Neural progenitor cell (in vitro differentiated cells): Measurements from ENCODE around the gene PRR29. TPM values are rescaled to one million over a fixed set of nuclear protein-coding genes. Genes with fewer than 3 reads are reported as not detected.

Source experiments
- DNase-seq: peaks from one replicate; pipeline ENCODE4 v3.0.0-alpha.2; 2016; ENCODE audit warnings: low spot score
- H2AFZ ChIP-seq: fragments of 200-600 bp; sonication (generic); replicated peaks from 2 replicates; pipeline ENCODE4 v1.6.1; 2016; ENCODE audit warnings: antibody characterized with exemption
- H3F3A ChIP-seq: fragments of 200-600 bp; sonication (generic); 2 replicates; pipeline ENCODE4 v1.6.1; 2016; ENCODE audit warnings: antibody characterized with exemption, low read depth
- H3K27ac ChIP-seq: fragments of 200-600 bp; sonication (generic); 2 replicates; pipeline ENCODE4 v1.5.1; 2016; ENCODE audit warnings: mild to moderate bottlenecking
- H3K27me3 ChIP-seq: fragments of 200-600 bp; sonication (generic); 2 replicates; pipeline ENCODE4 v1.6.1; 2016; ENCODE audit warnings: mild to moderate bottlenecking, moderate library complexity
- H3K36me3 ChIP-seq: fragments of 200-600 bp; sonication (generic); 2 replicates; pipeline ENCODE4 v1.5.1; 2016
- H3K4me1 ChIP-seq: fragments of 200-600 bp; sonication (generic); 2 replicates; pipeline ENCODE4 v1.6.1; 2016; ENCODE audit warnings: mixed run types
- H3K4me2 ChIP-seq: fragments of 200-600 bp; sonication (generic); 2 replicates; pipeline ENCODE4 v1.6.1; 2016
- H3K4me3 ChIP-seq: fragments of 200-600 bp; sonication (generic); 2 replicates; pipeline ENCODE4 v1.5.1; 2016
- H3K79me2 ChIP-seq: fragments of 200-600 bp; sonication (generic); 2 replicates; pipeline ENCODE4 v1.6.1; 2016; ENCODE audit warnings: low read depth
- H3K9ac ChIP-seq: fragments of 200-600 bp; sonication (generic); 2 replicates; pipeline ENCODE4 v1.6.1; 2016
- H3K9me3 ChIP-seq: fragments of 200-600 bp; sonication (generic); 2 replicates; pipeline ENCODE4 v1.5.1; 2016; ENCODE audit warnings: low read depth
- H4K20me1 ChIP-seq: fragments of 200-600 bp; sonication (generic); 2 replicates; pipeline ENCODE4 v1.6.1; 2016; ENCODE audit warnings: low read depth
- H3K27ac Mint-ChIP-seq: 3 replicates; pipeline ENCODE4 v1.8.0; 2021; ENCODE audit warnings: mixed read lengths
- H3K27me3 Mint-ChIP-seq: 2 replicates; pipeline ENCODE4 v1.8.0; 2022; ENCODE audit warnings: low read depth, mild to moderate bottlenecking, inconsistent platforms, moderate library complexity, mixed read lengths; ENCODE audit not compliant: insufficient read depth
- H3K36me3 Mint-ChIP-seq: 3 replicates; pipeline ENCODE4 v1.8.0; 2021; ENCODE audit warnings: mixed read lengths
- H3K4me1 Mint-ChIP-seq: 3 replicates; pipeline ENCODE4 v1.8.0; 2021; ENCODE audit warnings: mixed read lengths
- H3K4me3 Mint-ChIP-seq: 3 replicates; pipeline ENCODE4 v1.8.0; 2021; ENCODE audit warnings: mild to moderate bottlenecking, moderate library complexity, mixed read lengths
- H3K9me3 Mint-ChIP-seq: 3 replicates; pipeline ENCODE4 v1.8.0; 2020; ENCODE audit warnings: mixed read lengths
- CTCF ChIP-seq: fragments of 200-600 bp; sonication (generic); IDR thresholded peaks from 2 replicates; pipeline ENCODE4 v1.5.1; 2017; ENCODE audit warnings: antibody characterized with exemption, mild to moderate bottlenecking
- EZH2 ChIP-seq: fragments of 200-600 bp; sonication (generic); IDR thresholded peaks from 2 replicates; pipeline ENCODE4 v1.6.1; 2017; ENCODE audit warnings: antibody characterized with exemption, mild to moderate bottlenecking, moderate library complexity
- EZH2phosphoT487 ChIP-seq: fragments of 200-600 bp; sonication (generic); IDR thresholded peaks from 2 replicates; pipeline ENCODE4 v1.6.1; 2017; ENCODE audit warnings: antibody characterized with exemption
- total RNA-seq: library from RNA; depleted of rRNA; stranded (reverse); fragments of >200 nt; gene quantifications from 2 replicates; pipeline ENCODE4 v1.2.3, GENCODE V29; 2015; ENCODE audit warnings: low replicate concordance

The PRR29 gene
- total RNA-seq, 1 donor from 2014 or later: 0.95 TPM

- Histone ChIP-seq H3K9me3 (no peaks in the 10 kb centered on the region), H3K36me3 (no peaks in the 10 kb centered on the region), H3K9ac (no peak overlapping the region), H3K27me3 (no peaks in the 10 kb centered on the region), H3K4me3 (no peak overlapping the region), H2AFZ (no peak overlapping the region), H4K20me1 (no peaks in the 10 kb centered on the region), H3F3A (no peaks in the 10 kb centered on the region), H3K4me2 (no peak overlapping the region), H3K79me2 (no peaks in the 10 kb centered on the region), H3K4me1 (no peaks in the 10 kb centered on the region), H3K27ac (no peak overlapping the region)
- Mint-ChIP-seq H3K27me3 (peaks cover 6% of the 10 kb centered on the region), H3K36me3 (no peaks in the 10 kb centered on the region), H3K27ac (no peak overlapping the region), H3K9me3 (no peaks in the 10 kb centered on the region), H3K4me3 (no peak overlapping the region), H3K4me1 (peaks cover 17% of the 10 kb centered on the region)
- TF ChIP-seq EZH2phosphoT487: no peak
- no peak for TF ChIP-seq EZH2
- peak; percentile 41 for TF ChIP-seq CTCF
- DNase-seq: no peak
Measured at GRCh38 chr17:63950940-63951907, 46.9 kb upstream of the PRR29 start.

GRCh38 chr17:63954402-63955063 lies 43.6 kb upstream of the PRR29 start:
- Histone ChIP-seq H3K4me1 (no peaks in the 10 kb centered on the region), H2AFZ (no peak overlapping the region), H3K79me2 (no peaks in the 10 kb centered on the region), H3K9me3 (no peaks in the 10 kb centered on the region), H3K27ac (no peak overlapping the region), H3K27me3 (no peaks in the 10 kb centered on the region), H3K9ac (no peak overlapping the region), H3K4me3 (no peak overlapping the region), H4K20me1 (no peaks in the 10 kb centered on the region), H3K4me2 (no peak overlapping the region), H3K36me3 (no peaks in the 10 kb centered on the region), H3F3A (no peaks in the 10 kb centered on the region)
- Mint-ChIP-seq H3K36me3 (no peaks in the 10 kb centered on the region), H3K27me3 (peaks cover 4% of the 10 kb centered on the region), H3K4me3 (no peak overlapping the region), H3K9me3 (no peaks in the 10 kb centered on the region), H3K4me1 (peaks cover 15% of the 10 kb centered on the region), H3K27ac (peak overlapping the region; percentile 24)
- DNase-seq: no peak
- no peak for TF ChIP-seq EZH2phosphoT487
- no peak for TF ChIP-seq CTCF
- TF ChIP-seq EZH2: no peak

GRCh38 chr17:63955232-63955631 lies 42.9 kb upstream of the PRR29 start:
- Histone ChIP-seq H2AFZ (no peak overlapping the region), H3K4me3 (no peak overlapping the region), H3K9ac (no peak overlapping the region), H3K36me3 (no peaks in the 10 kb centered on the region), H3K4me2 (no peak overlapping the region), H3K79me2 (no peaks in the 10 kb centered on the region), H3K9me3 (no peaks in the 10 kb centered on the region), H3K27ac (no peak overlapping the region), H3K27me3 (no peaks in the 10 kb centered on the region), H4K20me1 (no peaks in the 10 kb centered on the region), H3K4me1 (peaks cover 4% of the 10 kb centered on the region), H3F3A (peaks cover 4% of the 10 kb centered on the region)
- H3K4me1 Mint-ChIP-seq: peaks cover 18% of the 10 kb centered on the region
- no peak for DNase-seq
- no peaks in the 10 kb centered on the region for H3K9me3 Mint-ChIP-seq
- H3K4me3 Mint-ChIP-seq: peak overlapping the region; percentile 30
- no peak overlapping the region for H3K27ac Mint-ChIP-seq
- peaks cover 4% of the 10 kb centered on the region for H3K27me3 Mint-ChIP-seq
- no peak for TF ChIP-seq CTCF
- H3K36me3 Mint-ChIP-seq: no peaks in the 10 kb centered on the region
